ENCODE measurements around the gene PRUNE2. TPM values are rescaled to one million over a fixed set of nuclear protein-coding genes. Genes with fewer than 3 reads are reported as not detected.

Gene PRUNE2
- total RNA-seq, 2 experiments from 2014 or later = 0.38 to 0.72 TPM

GRCh38 chr9:76902395-76902794, 3.5 kb downstream of the PRUNE2 start:
- intact Hi-C loops (cut with micrococcal nuclease) = no loop called here
- no peaks in the 10 kb centered on the region for H3K36me3 Mint-ChIP-seq (ENCODE audit: low read depth)
- no peak overlapping the region for H3K27ac Mint-ChIP-seq
- no peaks in the 10 kb centered on the region for H3K9me3 Mint-ChIP-seq
- H3K4me3 Mint-ChIP-seq = no peak overlapping the region
- CTCF ChIA-PET = no interaction called here
- H3K4me1 Mint-ChIP-seq (ENCODE audit: low read depth) = no peaks in the 10 kb centered on the region
- POLR2A ChIA-PET = no interaction called here
- DNase-seq = no peak
- TF ChIP-seq, protein P1, sequence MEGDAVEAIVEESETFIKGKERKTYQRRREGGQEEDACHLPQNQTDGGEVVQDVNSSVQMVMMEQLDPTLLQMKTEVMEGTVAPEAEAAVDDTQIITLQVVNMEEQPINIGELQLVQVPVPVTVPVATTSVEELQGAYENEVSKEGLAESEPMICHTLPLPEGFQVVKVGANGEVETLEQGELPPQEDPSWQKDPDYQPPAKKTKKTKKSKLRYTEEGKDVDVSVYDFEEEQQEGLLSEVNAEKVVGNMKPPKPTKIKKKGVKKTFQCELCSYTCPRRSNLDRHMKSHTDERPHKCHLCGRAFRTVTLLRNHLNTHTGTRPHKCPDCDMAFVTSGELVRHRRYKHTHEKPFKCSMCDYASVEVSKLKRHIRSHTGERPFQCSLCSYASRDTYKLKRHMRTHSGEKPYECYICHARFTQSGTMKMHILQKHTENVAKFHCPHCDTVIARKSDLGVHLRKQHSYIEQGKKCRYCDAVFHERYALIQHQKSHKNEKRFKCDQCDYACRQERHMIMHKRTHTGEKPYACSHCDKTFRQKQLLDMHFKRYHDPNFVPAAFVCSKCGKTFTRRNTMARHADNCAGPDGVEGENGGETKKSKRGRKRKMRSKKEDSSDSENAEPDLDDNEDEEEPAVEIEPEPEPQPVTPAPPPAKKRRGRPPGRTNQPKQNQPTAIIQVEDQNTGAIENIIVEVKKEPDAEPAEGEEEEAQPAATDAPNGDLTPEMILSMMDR (IDR thresholded peaks at IDR 0.05) = no peak
- no peak for ATAC-seq
- H3K27me3 Mint-ChIP-seq = peaks cover 37% of the 10 kb centered on the region

- TF ChIP-seq, protein P1 (IDR thresholded peaks at IDR 0.05) = no peak
- DNase-seq = no peak
- no peak overlapping the region for H3K27ac Mint-ChIP-seq
- no peaks in the 10 kb centered on the region for H3K9me3 Mint-ChIP-seq
- no peaks in the 10 kb centered on the region for H3K36me3 Mint-ChIP-seq (ENCODE audit: low read depth)
- H3K4me1 Mint-ChIP-seq (ENCODE audit: low read depth) = no peaks in the 10 kb centered on the region
- H3K4me3 Mint-ChIP-seq = no peak overlapping the region
- peaks cover 34% of the 10 kb centered on the region for H3K27me3 Mint-ChIP-seq
- no peak for ATAC-seq
- CTCF ChIA-PET = no interaction called here
- POLR2A ChIA-PET = no interaction called here
- intact Hi-C loops (cut with micrococcal nuclease) = no loop called here
Observed at GRCh38 chr9:76901801-76902200, 4.1 kb downstream of the PRUNE2 start.

DNA sequence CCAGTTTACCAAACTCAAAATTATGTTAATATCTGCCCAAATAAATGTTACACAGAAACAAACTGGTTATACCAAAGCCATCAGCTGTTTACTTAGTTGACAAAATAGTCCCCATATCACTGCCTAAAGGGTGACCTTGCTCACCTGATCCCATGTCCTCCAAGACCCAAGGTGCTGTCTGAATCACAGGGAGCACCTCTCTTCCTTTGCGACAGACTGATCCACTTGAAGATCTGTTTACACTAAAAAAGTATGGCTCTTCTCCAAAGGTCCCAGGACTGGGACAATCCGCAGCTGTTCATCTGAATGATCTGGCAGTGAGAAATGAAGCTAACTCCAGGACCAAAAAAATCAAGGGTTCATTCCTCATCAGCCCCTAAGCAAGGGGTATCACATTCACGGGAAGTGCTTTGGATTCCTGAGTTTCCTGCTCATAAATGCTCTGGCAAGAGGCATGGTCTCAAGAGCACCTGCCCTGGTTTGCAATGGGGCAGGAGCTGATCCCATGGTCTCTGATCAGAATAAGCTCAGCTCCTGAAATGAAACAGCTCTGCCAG, 5.0 kb downstream of the PRUNE2 start:
- ChIA-PET CTCF (no interaction called here), POLR2A (no interaction called here)
- H3K36me3 Mint-ChIP-seq (ENCODE audit: low read depth) = no peaks in the 10 kb centered on the region
- ATAC-seq = no peak
- intact Hi-C loops (cut with micrococcal nuclease) = no loop called here
- no peak for DNase-seq
- no peak overlapping the region for H3K27ac Mint-ChIP-seq
- no peaks in the 10 kb centered on the region for H3K4me1 Mint-ChIP-seq (ENCODE audit: low read depth)
- H3K27me3 Mint-ChIP-seq = peaks cover 29% of the 10 kb centered on the region
- H3K9me3 Mint-ChIP-seq = no peaks in the 10 kb centered on the region
- TF ChIP-seq, protein P1 (IDR thresholded peaks at IDR 0.05) = no peak
- H3K4me3 Mint-ChIP-seq = no peak overlapping the region

DNA sequence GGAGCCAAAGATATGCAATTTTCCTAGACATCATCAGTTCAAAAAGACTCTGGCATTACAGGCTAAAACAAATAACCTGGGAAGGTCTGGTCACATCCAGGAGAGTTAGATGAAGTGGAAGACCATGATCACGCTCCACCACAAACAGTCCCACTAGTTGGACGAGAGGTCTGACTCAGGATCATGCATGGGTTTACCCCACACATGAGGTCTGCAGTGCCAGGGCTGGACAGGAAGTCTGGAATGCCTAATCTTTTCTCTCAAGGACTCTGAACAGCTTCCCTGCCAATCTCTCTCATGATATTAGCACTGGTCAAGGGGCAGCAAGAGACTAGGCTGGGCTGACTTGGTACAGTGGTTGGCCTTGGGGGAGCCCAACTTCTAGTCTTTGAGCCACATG, 7.1 kb downstream of the PRUNE2 start:
- no peak for ATAC-seq
- TF ChIP-seq, protein P1 (IDR thresholded peaks at IDR 0.05) = no peak
- no peaks in the 10 kb centered on the region for H3K9me3 Mint-ChIP-seq
- POLR2A ChIA-PET = no interaction called here
- H3K4me1 Mint-ChIP-seq (ENCODE audit: low read depth) = no peaks in the 10 kb centered on the region
- no peaks in the 10 kb centered on the region for H3K36me3 Mint-ChIP-seq (ENCODE audit: low read depth)
- H3K4me3 Mint-ChIP-seq = no peak overlapping the region
- no peak overlapping the region for H3K27ac Mint-ChIP-seq
- CTCF ChIA-PET = no interaction called here
- intact Hi-C loops (cut with micrococcal nuclease) = no loop called here
- DNase-seq = no peak
- peaks cover 14% of the 10 kb centered on the region for H3K27me3 Mint-ChIP-seq

GRCh38 chr9:76897804-76898525, 7.9 kb downstream of the PRUNE2 start:
- H3K9me3 Mint-ChIP-seq = no peaks in the 10 kb centered on the region
- peaks cover 14% of the 10 kb centered on the region for H3K27me3 Mint-ChIP-seq
- POLR2A ChIA-PET = no interaction called here
- no peaks in the 10 kb centered on the region for H3K36me3 Mint-ChIP-seq (ENCODE audit: low read depth)
- DNase-seq = no peak
- intact Hi-C loops (cut with micrococcal nuclease) = no loop called here
- ATAC-seq = no peak
- CTCF ChIA-PET = no interaction called here
- TF ChIP-seq, protein P1 (IDR thresholded peaks at IDR 0.05) = no peak
- H3K4me3 Mint-ChIP-seq = no peak overlapping the region
- no peak overlapping the region for H3K27ac Mint-ChIP-seq
- no peaks in the 10 kb centered on the region for H3K4me1 Mint-ChIP-seq (ENCODE audit: low read depth)

All from activated CD8-positive, alpha-beta T cell treated with anti-CD3 and anti-CD28 coated beads for 36 hours (primary cell).